Occipital lobe (tissue), 2 donors: ENCODE data around the gene TLK2. TPM values are rescaled to one million over a fixed set of nuclear protein-coding genes. Genes with fewer than 3 reads are reported as not detected.
"Not testable (repeated sequence)": the region's sequence is repeated elsewhere in the genome, so short reads cannot be mapped to it uniquely, and the experiment has no call there.

Experiments
- DNase-seq: peaks from one replicate; lab custom pipeline; 2025; lab: John Stamatoyannopoulos, UW
- total RNA-seq: library from RNA; depleted of rRNA; stranded (reverse); fragments of >200 nt; gene quantifications from one replicate; pipeline ENCODE4 v1.2.3, GENCODE V29; 2014

TLK2 gene
- total RNA-seq, result 63.5 TPM

- peak; percentile 57 for DNase-seq
Measured at GRCh38 chr17:62478424-62478879, at the start of gene TLK2. Gene TLK2 (plus strand): TSS chr17:62478825. CDS start chr17:62481126, 2,301 bp downstream.

- DNase-seq, result not testable (repeated sequence)
Measured at GRCh38 chr17:62435251-62435650, 43.4 kb upstream of the TLK2 start.

- not testable (repeated sequence) for DNase-seq
Measured at GRCh38 chr17:62441181-62441580, 37.4 kb upstream of the TLK2 start.

DNA sequence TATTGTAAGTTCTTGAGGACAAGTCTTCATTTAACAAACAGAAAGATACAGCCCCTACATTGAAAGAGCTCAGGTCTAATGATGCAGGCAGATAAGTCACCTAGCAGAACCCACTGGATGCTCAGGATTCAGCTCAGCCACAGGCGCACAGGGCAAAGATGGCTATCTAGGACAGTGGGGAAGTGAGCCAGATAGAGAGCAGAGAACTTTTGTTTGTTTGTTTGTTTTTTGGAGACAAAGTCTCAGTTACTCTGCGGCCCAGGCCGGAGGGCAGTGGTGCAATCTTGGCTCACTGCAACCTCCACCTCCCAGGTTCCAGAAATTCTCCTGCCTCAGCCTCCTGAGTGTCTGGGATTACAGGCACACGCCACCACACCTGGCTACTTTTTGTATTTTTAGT, 34.6 kb upstream of the TLK2 start:
- DNase-seq, result no peak

DNA sequence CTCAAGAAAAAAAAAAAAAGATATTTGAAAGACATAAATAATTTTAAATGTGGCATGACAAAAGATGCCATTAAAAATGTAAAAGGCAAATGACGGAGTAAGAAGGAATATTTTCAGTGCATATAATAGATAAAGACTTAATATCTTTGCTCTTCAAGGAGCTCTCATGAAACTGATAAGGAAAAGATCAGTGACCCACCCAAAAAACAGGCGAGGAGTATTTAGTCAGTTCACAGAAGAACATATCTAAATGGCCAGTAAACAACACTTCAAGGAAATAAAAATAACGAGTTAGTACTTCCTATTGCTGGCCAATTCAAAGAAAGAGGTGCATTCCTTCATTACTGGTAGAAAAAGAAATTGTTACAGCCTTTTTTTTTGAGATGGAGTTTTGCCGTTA, 32.8 kb upstream of the TLK2 start:
- not testable (repeated sequence) for DNase-seq

GRCh38 chr17:62452195-62452594, 26.4 kb upstream of the TLK2 start:
- DNase-seq, result not testable (repeated sequence)

- DNase-seq, result not testable (repeated sequence)
Measured at GRCh38 chr17:62453041-62453440, 25.6 kb upstream of the TLK2 start.

- not testable (repeated sequence) for DNase-seq
Measured at GRCh38 chr17:62453656-62454055, 25.0 kb upstream of the TLK2 start.

DNA sequence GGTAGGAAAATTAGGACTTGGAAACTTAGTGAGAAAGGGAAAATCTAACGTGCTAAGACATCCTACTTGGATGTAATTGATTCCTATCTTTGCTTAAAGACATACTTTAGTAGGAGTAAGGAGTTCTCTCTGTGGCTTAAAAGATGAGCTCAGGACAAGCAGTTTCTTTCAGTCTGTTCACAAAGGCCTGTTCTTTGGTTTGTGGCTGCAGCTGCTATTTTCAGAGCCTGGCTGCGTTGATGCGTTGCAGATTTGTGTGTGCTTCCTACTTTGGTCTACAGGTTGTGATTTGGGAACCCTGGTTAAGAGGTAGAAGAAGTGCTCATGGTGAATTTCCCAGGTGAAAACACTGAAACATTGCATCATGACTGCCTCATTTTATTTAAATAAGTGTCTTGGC, 24.5 kb upstream of the TLK2 start:
- not testable (repeated sequence) for DNase-seq

- DNase-seq, result no peak
Measured at GRCh38 chr17:62456016-62456415, 22.6 kb upstream of the TLK2 start.

GRCh38 chr17:62458483-62458882, 20.1 kb upstream of the TLK2 start:
- not testable (repeated sequence) for DNase-seq

DNA sequence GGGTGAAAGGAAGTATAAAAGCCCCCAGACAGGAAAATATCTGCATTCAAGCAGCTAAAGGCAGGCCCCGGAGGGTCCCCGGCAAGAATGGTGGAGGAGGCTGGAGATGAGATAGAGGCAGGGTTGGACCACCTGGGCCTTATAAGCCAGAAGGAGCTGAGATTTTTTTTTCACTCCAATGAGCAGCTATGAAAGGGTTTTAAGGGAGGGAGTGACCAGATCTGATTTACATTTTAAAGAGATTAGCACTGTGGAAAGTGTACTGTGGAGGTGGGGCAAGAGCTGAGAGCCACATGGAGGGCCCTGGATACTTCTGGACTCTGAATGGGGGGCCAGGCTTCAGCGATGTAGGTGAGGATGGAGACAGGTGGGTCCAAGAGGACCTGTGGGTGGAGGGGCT, 14.2 kb upstream of the TLK2 start:
- not testable (repeated sequence) for DNase-seq

DNA sequence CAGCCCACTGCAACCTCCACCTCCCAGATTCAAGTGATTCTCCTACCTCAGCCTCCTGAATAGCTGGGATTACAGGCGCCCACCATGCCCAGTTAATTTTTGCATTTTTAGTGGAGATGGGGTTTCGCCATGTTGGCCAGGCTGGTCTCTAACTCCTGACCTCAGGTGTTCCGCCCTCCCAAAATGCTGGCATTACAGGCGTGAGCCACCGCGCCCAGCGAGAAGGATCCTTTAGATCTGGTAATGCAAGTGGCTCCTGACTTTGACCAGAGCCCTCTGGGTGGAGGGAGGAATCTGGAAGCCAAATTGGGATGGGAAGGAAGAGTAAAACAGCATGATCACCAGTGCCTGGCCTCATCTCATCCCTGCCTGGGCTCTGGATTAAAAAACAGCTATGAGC, 13.4 kb upstream of the TLK2 start:
- not testable (repeated sequence) for DNase-seq

DNA sequence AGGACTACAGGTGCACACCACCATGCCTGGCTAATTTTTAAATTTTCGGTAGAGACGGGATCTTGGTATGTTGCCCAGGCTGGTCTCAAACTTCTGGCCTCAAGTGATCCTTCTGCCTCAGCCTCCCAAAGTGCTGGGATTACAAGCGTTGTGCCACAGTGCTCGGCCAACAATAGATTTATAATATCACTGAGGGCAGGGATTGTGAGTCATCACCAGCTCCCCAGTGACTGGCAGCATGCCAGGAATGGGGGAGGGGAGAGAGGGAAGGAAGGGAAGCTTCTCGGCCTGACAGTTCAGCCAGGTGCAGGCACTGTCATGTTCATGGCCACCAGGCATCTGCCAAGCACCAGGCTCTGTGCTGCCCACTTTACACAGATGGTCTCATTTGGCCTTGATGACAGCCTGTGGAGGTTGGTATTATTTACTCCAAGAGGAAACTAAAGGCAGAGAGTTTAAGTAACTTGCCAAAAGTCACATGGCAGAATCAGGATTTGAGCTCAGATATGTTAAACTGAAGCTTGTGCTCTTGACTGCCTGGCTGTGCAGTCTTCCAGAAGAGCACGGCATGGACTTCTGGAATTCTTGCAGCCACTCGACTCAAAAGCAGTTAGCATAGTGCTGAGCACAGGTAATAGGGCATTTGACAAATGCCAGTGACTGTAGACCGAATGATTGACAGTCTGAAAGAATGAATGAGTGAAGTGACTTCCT, 7.8 kb upstream of the TLK2 start:
- DNase-seq, result peak; percentile 9

DNA sequence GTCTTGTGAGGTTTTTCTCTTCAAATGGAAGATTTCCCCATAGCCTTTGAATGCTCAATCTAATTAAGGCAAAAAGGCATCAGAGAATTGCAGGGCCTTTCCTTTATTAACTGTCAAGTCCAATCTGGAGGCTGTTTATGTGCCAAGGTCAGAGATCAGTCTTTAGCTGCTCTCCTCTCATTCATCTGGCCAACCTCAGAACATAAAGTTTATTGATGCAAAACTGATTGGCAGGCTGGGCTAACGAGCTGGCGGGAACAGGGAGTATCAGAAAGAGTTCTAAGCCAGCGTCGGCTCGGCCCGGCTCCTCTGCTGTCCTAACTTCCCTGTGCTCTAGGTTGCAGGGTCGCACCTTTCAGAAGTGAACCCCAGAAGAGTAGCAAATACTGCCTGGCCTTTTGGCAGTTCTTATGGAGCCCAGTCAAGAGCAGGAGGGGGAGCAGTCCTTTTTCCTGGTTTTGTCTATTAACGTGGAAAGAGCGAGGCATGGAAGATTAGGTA, 7.2 kb upstream of the TLK2 start:
- DNase-seq, result not testable (repeated sequence)

DNA sequence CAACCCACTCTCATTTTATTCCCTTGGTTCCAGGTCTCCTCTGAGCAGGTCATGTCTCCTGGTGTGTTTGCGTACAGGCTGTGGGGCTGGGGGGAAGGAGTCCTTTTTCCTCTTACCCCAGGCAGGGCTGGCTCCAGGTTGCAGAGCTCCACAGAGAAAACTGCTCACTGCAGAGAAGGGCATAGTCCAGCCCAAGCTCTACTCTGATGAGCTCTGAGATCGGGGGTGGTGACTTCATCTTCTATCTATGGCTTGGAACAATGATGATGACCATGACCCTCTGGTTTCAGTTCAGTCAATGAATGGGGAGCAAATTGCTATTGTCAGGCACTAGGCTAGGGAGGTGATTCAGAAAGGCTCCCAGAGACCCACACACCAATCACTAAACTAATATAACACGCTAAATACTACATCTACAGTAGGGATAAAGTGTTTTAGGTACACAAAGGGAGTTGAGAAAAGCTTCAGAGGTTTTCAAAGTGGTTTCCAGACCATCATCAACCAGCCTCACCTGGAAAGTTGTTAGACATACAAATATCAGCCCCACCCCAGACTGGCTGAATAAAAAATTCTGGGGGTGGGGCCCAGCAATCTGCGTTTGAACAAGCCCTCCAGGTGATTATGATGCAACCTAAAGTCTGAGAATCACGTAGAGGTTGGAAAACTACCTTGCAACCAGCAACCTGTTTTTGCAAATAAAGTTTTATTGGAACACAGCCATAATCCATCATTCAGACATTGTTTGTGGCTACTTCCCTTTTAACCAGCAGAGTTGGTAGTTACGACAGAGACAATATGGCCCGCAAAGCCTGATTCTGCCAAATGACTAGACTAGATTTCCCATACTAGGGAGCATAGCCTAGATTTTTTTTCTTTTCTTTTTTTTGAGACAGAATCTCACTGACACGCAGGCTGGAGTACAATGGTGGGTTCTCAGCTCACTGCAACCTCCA, 5.3 kb upstream of the TLK2 start:
- not testable (repeated sequence) for DNase-seq

DNA sequence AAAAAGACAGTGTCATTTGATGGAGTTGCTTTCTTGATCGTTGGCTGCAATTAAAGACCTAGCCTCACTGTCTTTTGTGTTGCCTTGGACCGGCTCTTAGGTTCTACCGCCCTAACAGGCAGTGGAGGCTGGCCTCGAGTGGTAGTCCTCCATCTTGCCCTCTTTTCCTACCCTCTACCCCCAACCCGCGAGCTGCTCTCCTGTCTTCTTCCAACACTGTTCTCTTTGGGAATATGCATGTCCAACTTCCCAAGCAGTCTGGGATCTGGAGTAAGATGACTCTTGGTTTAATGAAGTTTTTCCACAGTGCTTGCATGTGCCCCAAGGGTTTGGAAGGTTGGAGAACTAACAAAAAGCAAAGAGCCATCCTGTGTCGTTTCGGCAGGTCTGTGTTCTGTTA, 1.5 kb upstream of the TLK2 start:
- DNase-seq, result not testable (repeated sequence)

- not testable (repeated sequence) for DNase-seq
Measured at GRCh38 chr17:62477718-62478408, 762 bp upstream of the TLK2 start.

GRCh38 chr17:62478880-62479638, 434 bp downstream of the TLK2 start:
- peak; percentile 18 for DNase-seq

- not testable (repeated sequence) for DNase-seq
Measured at GRCh38 chr17:62479639-62480258, 1.1 kb downstream of the TLK2 start.
